H9 (cell line): ENCODE data around the gene MAST1. TPM values are rescaled to one million over a fixed set of nuclear protein-coding genes. Genes with fewer than 3 reads are reported as not detected.
A peak's percentile ranks its signal among the peaks of the same experiment; 100 is the strongest.

Experiments used
- DNase-seq: peaks from one replicate; pipeline ENCODE4 v3.0.0-alpha.2; 2017
- H2AFZ ChIP-seq: one replicate; pipeline ENCODE4 v1.6.1; 2013; ENCODE audit warnings: mild to moderate bottlenecking, low read length, control low read depth, moderate library complexity
- H2AK5ac ChIP-seq: 2 replicates; pipeline ENCODE4 v1.6.1; 2013; ENCODE audit warnings: low read length, control low read depth, mixed read lengths; ENCODE audit not compliant: insufficient read length
- H2BK120ac ChIP-seq: one replicate; pipeline ENCODE4 v1.6.1; 2013; ENCODE audit warnings: low read depth, mild to moderate bottlenecking, low read length, control low read depth, inconsistent platforms; ENCODE audit not compliant: poor library complexity, severe bottlenecking
- H2BK12ac ChIP-seq: 2 replicates; pipeline ENCODE4 v1.6.1; 2013; ENCODE audit warnings: low read length, control low read depth, mixed read lengths, low read depth; ENCODE audit not compliant: insufficient read length
- H2BK15ac ChIP-seq: 2 replicates; pipeline ENCODE4 v1.6.1; 2013; ENCODE audit warnings: low read depth, low read length, control low read depth
- H2BK20ac ChIP-seq: one replicate; pipeline ENCODE4 v1.6.1; 2013; ENCODE audit warnings: low read depth, mild to moderate bottlenecking, low read length, control low read depth, inconsistent platforms; ENCODE audit not compliant: poor library complexity, severe bottlenecking
- H2BK5ac ChIP-seq: 2 replicates; pipeline ENCODE4 v1.6.1; 2013; ENCODE audit warnings: low read length, control low read depth, mixed read lengths; ENCODE audit not compliant: insufficient read length
- H3K14ac ChIP-seq: 2 replicates; pipeline ENCODE4 v1.6.1; 2013; ENCODE audit warnings: low read length, control low read depth; ENCODE audit not compliant: insufficient read depth
- H3K18ac ChIP-seq: 2 replicates; pipeline ENCODE4 v1.6.1; 2013; ENCODE audit warnings: low read depth, mild to moderate bottlenecking, mixed read lengths, low read length, control low read depth; ENCODE audit not compliant: insufficient read length
- H3K23ac ChIP-seq: 2 replicates; pipeline ENCODE4 v1.6.1; 2013; ENCODE audit warnings: low read length, control low read depth, mixed read lengths, low read depth; ENCODE audit not compliant: insufficient read length
- H3K23me2 ChIP-seq: 2 replicates; pipeline ENCODE4 v1.6.1; 2013; ENCODE audit warnings: low read depth, mild to moderate bottlenecking, mixed read lengths, low read length, control low read depth; ENCODE audit not compliant: insufficient read length, poor library complexity, severe bottlenecking
- H3K27ac ChIP-seq: 2 replicates; pipeline ENCODE4 v1.5.1; 2013; ENCODE audit warnings: low read length, control low read depth, mixed read lengths, low read depth; ENCODE audit not compliant: insufficient read length
- H3K27me3 ChIP-seq: 2 replicates; pipeline ENCODE4 v1.6.1; 2013; ENCODE audit warnings: low read length, control low read depth, inconsistent platforms; ENCODE audit not compliant: insufficient read depth
- H3K4ac ChIP-seq: 2 replicates; pipeline ENCODE4 v1.6.1; 2013; ENCODE audit warnings: low read depth, mild to moderate bottlenecking, control low read depth, inconsistent platforms, low read length, moderate library complexity
- H3K4me1 ChIP-seq: 2 replicates; pipeline ENCODE4 v1.6.1; 2013; ENCODE audit warnings: low read length, control low read depth, inconsistent platforms; ENCODE audit not compliant: insufficient read depth
- H3K4me2 ChIP-seq: 2 replicates; pipeline ENCODE4 v1.6.1; 2013; ENCODE audit warnings: low read length, control low read depth, mixed read lengths; ENCODE audit not compliant: insufficient read length, insufficient read depth
- H3K56ac ChIP-seq: 2 replicates; pipeline ENCODE4 v1.6.1; 2013; ENCODE audit warnings: low read depth, mild to moderate bottlenecking, mixed read lengths, low read length, control low read depth; ENCODE audit not compliant: insufficient read length
- H3K79me1 ChIP-seq: 2 replicates; pipeline ENCODE4 v1.6.1; 2013; ENCODE audit warnings: low read depth, mild to moderate bottlenecking, moderate library complexity, low read length, control low read depth, inconsistent platforms; ENCODE audit not compliant: insufficient read depth, poor library complexity, severe bottlenecking
- H3K79me2 ChIP-seq: 2 replicates; pipeline ENCODE4 v1.6.1; 2013; ENCODE audit warnings: low read length, control low read depth, inconsistent platforms; ENCODE audit not compliant: insufficient read depth
- H3K9ac ChIP-seq: 2 replicates; pipeline ENCODE4 v1.6.1; 2013; ENCODE audit warnings: low read length, control low read depth, mixed read lengths; ENCODE audit not compliant: insufficient read length; ENCODE audit errors: extremely low read depth
- H3K9me3 ChIP-seq: one replicate; pipeline ENCODE4 v1.6.1; 2013; ENCODE audit warnings: low read depth, low read length, inconsistent platforms; ENCODE audit not compliant: control insufficient read depth
- H3T11ph ChIP-seq: one replicate; pipeline ENCODE4 v1.6.1; 2013; ENCODE audit warnings: mild to moderate bottlenecking, low read length, control low read depth, inconsistent platforms
- H4K20me1 ChIP-seq: one replicate; pipeline ENCODE4 v1.6.1; 2013; ENCODE audit not compliant: control insufficient read depth, insufficient read length, insufficient read depth
- H4K5ac ChIP-seq: 2 replicates; pipeline ENCODE4 v1.6.1; 2013; ENCODE audit warnings: low read depth, mild to moderate bottlenecking, mixed read lengths, low read length, control low read depth; ENCODE audit not compliant: insufficient read length
- H4K8ac ChIP-seq: replicated peaks from 2 replicates; pipeline ENCODE4 v1.6.1; 2013; ENCODE audit warnings: low read length, control low read depth, mixed read lengths, low read depth; ENCODE audit not compliant: insufficient read length
- H4K91ac ChIP-seq: 2 replicates; pipeline ENCODE4 v1.6.1; 2013; ENCODE audit warnings: low read depth, mild to moderate bottlenecking, moderate library complexity, mixed read lengths, low read length, control low read depth; ENCODE audit not compliant: insufficient read length
- H3K27ac Mint-ChIP-seq, 3 experiments: 2 replicates in 2 of 3; 3 replicates in 1 of 3; pipeline ENCODE4 v1.8.0; 2020 to 2021; ENCODE audit warnings: mixed read lengths in 3 of 3, mild to moderate bottlenecking in 1 of 3, moderate library complexity in 1 of 3
- H3K27me3 Mint-ChIP-seq: 2 replicates; pipeline ENCODE4 v1.8.0; 2021; ENCODE audit warnings: low read depth, mild to moderate bottlenecking, moderate library complexity, mixed read lengths
- H3K36me3 Mint-ChIP-seq, 3 experiments: 2 replicates in 2 of 3; 3 replicates in 1 of 3; pipeline ENCODE4 v1.8.0; 2020 to 2021; ENCODE audit warnings: low read depth in 3 of 3, mixed read lengths in 3 of 3; ENCODE audit not compliant: insufficient read depth in 1 of 3
- H3K4me1 Mint-ChIP-seq, 2 experiments: 2 replicates each; pipeline ENCODE4 v1.8.0; 2020; ENCODE audit warnings: mixed read lengths in 2 of 2
- H3K4me3 Mint-ChIP-seq, 2 experiments: 2 replicates in 1 of 2; 3 replicates in 1 of 2; pipeline ENCODE4 v1.8.0; 2020 to 2021; ENCODE audit warnings: mild to moderate bottlenecking in 2 of 2, mixed read lengths in 2 of 2, moderate library complexity in 1 of 2
- H3K9me3 Mint-ChIP-seq, 2 experiments: 2 replicates in 1 of 2; 3 replicates in 1 of 2; pipeline ENCODE4 v1.8.0; 2020; ENCODE audit warnings: mild to moderate bottlenecking in 2 of 2, mixed read lengths in 2 of 2, moderate library complexity in 1 of 2
- WGBS: extraction: QIAGEN DNeasy Blood & Tissue Kit; methylation state at CpG from one replicate; pipeline ENCODE4 v1.1.7; 2013; ENCODE audit warnings: missing lambda C conversion rate, low lambda C conversion rate, mixed read lengths; ENCODE audit not compliant: insufficient read length; ENCODE audit errors: extremely low coverage; 5-methylcytosine and 5-hydroxymethylcytosine counted together
- total RNA-seq: library from RNA; stranded (reverse); gene quantifications from 2 replicates; pipeline ENCODE4 v1.2.1, GENCODE V29; 2021
- TF ChIP-seq, protein P1 (sequence below): fragments of 200-600 bp; sonication (generic); conservative IDR thresholded peaks from 3 replicates; pipeline ENCODE4 v1.8.0; 2021; ENCODE audit warnings: antibody characterized with exemption, mild to moderate bottlenecking

The MAST1 gene
- total RNA-seq, 1 experiment from 2014 or later = 15.1 TPM

DNA sequence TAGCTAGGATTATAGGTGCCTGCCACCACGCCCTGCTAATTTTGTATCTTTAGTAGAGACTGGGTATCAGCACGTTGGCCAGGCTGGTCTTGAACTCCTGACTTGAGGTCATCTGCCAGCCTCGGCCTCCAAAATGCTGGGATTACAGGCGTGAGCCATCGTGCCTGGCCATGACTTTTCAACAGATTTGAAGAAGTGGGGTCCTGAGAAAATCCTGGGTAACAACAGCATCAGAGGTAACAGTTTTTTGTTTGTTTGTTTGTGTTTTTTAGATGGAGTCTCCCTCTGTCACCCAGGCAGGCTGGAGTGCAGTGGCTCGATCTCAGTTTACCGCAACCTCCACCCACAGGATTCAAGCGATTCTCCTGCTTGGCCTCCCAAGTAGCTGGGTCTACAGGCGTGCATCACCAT lies 43.3 kb upstream of the MAST1 start:
- H2AK5ac ChIP-seq = no peak overlapping the region
- H2AFZ ChIP-seq = no peak overlapping the region
- H3K79me1 ChIP-seq = peaks cover under 1% of the 10 kb centered on the region
- H4K5ac ChIP-seq = no peak overlapping the region
- H3K9ac ChIP-seq = no peak overlapping the region
- H3T11ph ChIP-seq = no peak overlapping the region
- Mint-ChIP-seq H3K4me3 (peak overlapping the region in 1 of 2 experiments; percentile 78; a peak in 3 of 5 replicates), H3K9me3 (no peaks in the 10 kb centered on the region), H3K27me3 (peaks cover 8% of the 10 kb centered on the region), H3K4me1 (peaks cover 27% of the 10 kb centered on the region in 2 experiments), H3K27ac (no peak overlapping the region), H3K36me3 (peaks cover 11 to 32% (median 26%) of the 10 kb centered on the region in 3 experiments; a peak in 6 of 7 replicates)
- no peak overlapping the region for H2BK15ac ChIP-seq
- no peak overlapping the region for H4K91ac ChIP-seq
- H2BK5ac ChIP-seq = no peak overlapping the region
- H4K8ac ChIP-seq = no peak overlapping the region
- H2BK20ac ChIP-seq = no peak overlapping the region
- no peak overlapping the region for H2BK12ac ChIP-seq
- H3K56ac ChIP-seq = no peak overlapping the region
- H4K20me1 ChIP-seq = no peaks in the 10 kb centered on the region
- H2BK120ac ChIP-seq = no peak overlapping the region
- no peaks in the 10 kb centered on the region; the same call in 1 of the 2 replicates for H3K4me1 ChIP-seq
- H3K4ac ChIP-seq = no peak overlapping the region
- no peak overlapping the region for H3K18ac ChIP-seq
- H3K27me3 ChIP-seq = no peaks in the 10 kb centered on the region; the same call in 1 of the 2 replicates
- H3K9me3 ChIP-seq = no peaks in the 10 kb centered on the region
- no peak for DNase-seq
- H3K14ac ChIP-seq = no peak overlapping the region
- H3K23ac ChIP-seq = no peak overlapping the region
- no CpG with 5 or more reads among the region's 9 CpGs for WGBS
- peaks cover 34% of the 10 kb centered on the region for H3K23me2 ChIP-seq
- no peak overlapping the region for H3K27ac ChIP-seq
- H3K4me2 ChIP-seq = no peak overlapping the region
- H3K79me2 ChIP-seq = no peaks in the 10 kb centered on the region
- TF ChIP-seq, protein P1, sequence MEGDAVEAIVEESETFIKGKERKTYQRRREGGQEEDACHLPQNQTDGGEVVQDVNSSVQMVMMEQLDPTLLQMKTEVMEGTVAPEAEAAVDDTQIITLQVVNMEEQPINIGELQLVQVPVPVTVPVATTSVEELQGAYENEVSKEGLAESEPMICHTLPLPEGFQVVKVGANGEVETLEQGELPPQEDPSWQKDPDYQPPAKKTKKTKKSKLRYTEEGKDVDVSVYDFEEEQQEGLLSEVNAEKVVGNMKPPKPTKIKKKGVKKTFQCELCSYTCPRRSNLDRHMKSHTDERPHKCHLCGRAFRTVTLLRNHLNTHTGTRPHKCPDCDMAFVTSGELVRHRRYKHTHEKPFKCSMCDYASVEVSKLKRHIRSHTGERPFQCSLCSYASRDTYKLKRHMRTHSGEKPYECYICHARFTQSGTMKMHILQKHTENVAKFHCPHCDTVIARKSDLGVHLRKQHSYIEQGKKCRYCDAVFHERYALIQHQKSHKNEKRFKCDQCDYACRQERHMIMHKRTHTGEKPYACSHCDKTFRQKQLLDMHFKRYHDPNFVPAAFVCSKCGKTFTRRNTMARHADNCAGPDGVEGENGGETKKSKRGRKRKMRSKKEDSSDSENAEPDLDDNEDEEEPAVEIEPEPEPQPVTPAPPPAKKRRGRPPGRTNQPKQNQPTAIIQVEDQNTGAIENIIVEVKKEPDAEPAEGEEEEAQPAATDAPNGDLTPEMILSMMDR = no peak
